ENCODE measurements around the gene CAMTA1. TPM values are rescaled to one million over a fixed set of nuclear protein-coding genes. Genes with fewer than 3 reads are reported as not detected.

Gene CAMTA1
- total RNA-seq, 1 donor from 2014 or later: 268 TPM

- no peak for DNase-seq (ENCODE audit: low spot score)
- H3K9ac ChIP-seq: no peak overlapping the region
- peaks cover 40% of the 10 kb centered on the region for H3K4me1 Mint-ChIP-seq
- H3K4me3 ChIP-seq: no peak overlapping the region
- no peaks in the 10 kb centered on the region for H3K27me3 ChIP-seq
- TF ChIP-seq, protein P1, sequence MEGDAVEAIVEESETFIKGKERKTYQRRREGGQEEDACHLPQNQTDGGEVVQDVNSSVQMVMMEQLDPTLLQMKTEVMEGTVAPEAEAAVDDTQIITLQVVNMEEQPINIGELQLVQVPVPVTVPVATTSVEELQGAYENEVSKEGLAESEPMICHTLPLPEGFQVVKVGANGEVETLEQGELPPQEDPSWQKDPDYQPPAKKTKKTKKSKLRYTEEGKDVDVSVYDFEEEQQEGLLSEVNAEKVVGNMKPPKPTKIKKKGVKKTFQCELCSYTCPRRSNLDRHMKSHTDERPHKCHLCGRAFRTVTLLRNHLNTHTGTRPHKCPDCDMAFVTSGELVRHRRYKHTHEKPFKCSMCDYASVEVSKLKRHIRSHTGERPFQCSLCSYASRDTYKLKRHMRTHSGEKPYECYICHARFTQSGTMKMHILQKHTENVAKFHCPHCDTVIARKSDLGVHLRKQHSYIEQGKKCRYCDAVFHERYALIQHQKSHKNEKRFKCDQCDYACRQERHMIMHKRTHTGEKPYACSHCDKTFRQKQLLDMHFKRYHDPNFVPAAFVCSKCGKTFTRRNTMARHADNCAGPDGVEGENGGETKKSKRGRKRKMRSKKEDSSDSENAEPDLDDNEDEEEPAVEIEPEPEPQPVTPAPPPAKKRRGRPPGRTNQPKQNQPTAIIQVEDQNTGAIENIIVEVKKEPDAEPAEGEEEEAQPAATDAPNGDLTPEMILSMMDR (IDR thresholded peaks at IDR 0.05): no peak
- TF ChIP-seq EZH2phosphoT487 (IDR thresholded peaks at IDR 0.05) (no peak), EZH2 (IDR thresholded peaks at IDR 0.05) (no peak)
- H3K36me3 Mint-ChIP-seq: no peaks in the 10 kb centered on the region
- H3K79me2 ChIP-seq (ENCODE audit: low read depth): no peaks in the 10 kb centered on the region
- H3K27ac ChIP-seq: no peak overlapping the region
- peaks cover 29% of the 10 kb centered on the region for H3K4me1 ChIP-seq
- no peaks in the 10 kb centered on the region for H3K36me3 ChIP-seq
- H4K20me1 ChIP-seq (ENCODE audit: low read depth): peaks cover 13% of the 10 kb centered on the region
- no peak overlapping the region for H2AFZ ChIP-seq (replicated peaks)
- H3F3A ChIP-seq (ENCODE audit: low read depth): peaks cover 6% of the 10 kb centered on the region
- no peaks in the 10 kb centered on the region for H3K9me3 Mint-ChIP-seq
- no peak overlapping the region for H3K4me2 ChIP-seq
- H3K9me3 ChIP-seq (ENCODE audit: low read depth): no peaks in the 10 kb centered on the region
- no peak overlapping the region for H3K4me3 Mint-ChIP-seq
- H3K27me3 Mint-ChIP-seq (ENCODE audit: insufficient read depth, low read depth): peaks cover 2% of the 10 kb centered on the region
- H3K27ac Mint-ChIP-seq: no peak overlapping the region
Measured at GRCh38 chr1:6950001-6950765, 164.9 kb downstream of the CAMTA1 start.

DNA sequence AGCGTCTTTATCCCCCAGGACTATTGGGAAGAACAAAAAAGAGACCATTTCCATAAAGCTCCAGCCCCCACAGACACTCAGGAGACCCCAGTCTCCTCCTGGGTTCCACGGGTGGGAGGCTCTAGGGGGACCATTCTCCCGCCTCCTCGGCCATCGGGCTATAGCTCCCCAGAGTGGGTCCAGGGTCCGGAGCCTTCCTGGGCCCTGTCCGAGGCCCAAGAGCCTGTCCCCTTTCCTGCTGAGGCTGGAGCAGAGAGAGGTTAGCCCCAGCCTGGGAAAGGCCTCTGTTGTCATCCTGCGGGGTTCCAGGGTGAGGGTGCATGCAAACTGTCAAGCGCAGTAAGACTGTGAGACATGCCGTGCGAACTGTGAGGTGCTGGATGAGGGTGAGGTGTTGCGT, 166.3 kb downstream of the CAMTA1 start:
- Histone ChIP-seq H3K9ac (no peak overlapping the region), H3K79me2 (ENCODE audit: low read depth) (no peaks in the 10 kb centered on the region), H2AFZ (replicated peaks) (no peak overlapping the region), H3K4me2 (no peak overlapping the region), H3K9me3 (ENCODE audit: low read depth) (no peaks in the 10 kb centered on the region), H3F3A (ENCODE audit: low read depth) (peaks cover 11% of the 10 kb centered on the region), H3K4me3 (no peak overlapping the region), H3K4me1 (peaks cover 36% of the 10 kb centered on the region), H3K27me3 (no peaks in the 10 kb centered on the region), H3K36me3 (no peaks in the 10 kb centered on the region), H4K20me1 (ENCODE audit: low read depth) (peaks cover 17% of the 10 kb centered on the region), H3K27ac (no peak overlapping the region)
- H3K27ac Mint-ChIP-seq: no peak overlapping the region
- no peaks in the 10 kb centered on the region for H3K36me3 Mint-ChIP-seq
- TF ChIP-seq EZH2 (IDR thresholded peaks at IDR 0.05) (no peak), EZH2phosphoT487 (IDR thresholded peaks at IDR 0.05) (no peak)
- TF ChIP-seq, protein P1 (IDR thresholded peaks at IDR 0.05): no peak
- DNase-seq (ENCODE audit: low spot score): no peak
- no peak overlapping the region for H3K4me3 Mint-ChIP-seq
- no peaks in the 10 kb centered on the region for H3K9me3 Mint-ChIP-seq
- H3K27me3 Mint-ChIP-seq (ENCODE audit: insufficient read depth, low read depth): peaks cover 2% of the 10 kb centered on the region
- H3K4me1 Mint-ChIP-seq: peaks cover 53% of the 10 kb centered on the region

DNA sequence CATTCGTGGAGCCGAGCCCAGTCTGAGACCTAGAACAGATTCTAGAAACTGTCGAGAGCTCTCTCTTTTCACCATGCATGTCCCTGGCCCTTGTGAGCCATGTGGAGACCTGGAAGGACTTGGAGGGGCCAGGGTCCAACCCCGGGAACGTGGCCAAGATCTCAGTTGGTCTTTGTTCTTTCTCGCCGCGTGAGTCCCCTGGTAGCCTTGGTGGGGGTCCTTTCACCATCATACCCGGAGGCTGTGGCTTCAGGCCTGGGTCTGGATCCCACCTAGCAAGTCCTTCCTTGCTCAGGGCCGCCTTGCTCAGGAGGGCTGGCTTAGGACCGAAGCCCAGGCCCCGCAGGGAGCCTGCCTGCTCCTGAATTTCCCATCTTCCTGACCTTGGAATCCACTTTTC, 168.0 kb downstream of the CAMTA1 start:
- Mint-ChIP-seq H3K36me3 (no peaks in the 10 kb centered on the region), H3K27ac (no peak overlapping the region), H3K4me3 (no peak overlapping the region), H3K4me1 (peaks cover 61% of the 10 kb centered on the region), H3K27me3 (ENCODE audit: insufficient read depth, low read depth) (peaks cover 2% of the 10 kb centered on the region), H3K9me3 (no peaks in the 10 kb centered on the region)
- peaks cover 16% of the 10 kb centered on the region for H3F3A ChIP-seq (ENCODE audit: low read depth)
- TF ChIP-seq EZH2phosphoT487 (IDR thresholded peaks at IDR 0.05) (no peak), EZH2 (IDR thresholded peaks at IDR 0.05) (no peak)
- TF ChIP-seq, protein P1 (IDR thresholded peaks at IDR 0.05): no peak
- no peak overlapping the region for H3K4me2 ChIP-seq
- no peaks in the 10 kb centered on the region for H3K27me3 ChIP-seq
- no peak overlapping the region for H2AFZ ChIP-seq (replicated peaks)
- H3K27ac ChIP-seq: no peak overlapping the region
- no peak overlapping the region for H3K4me3 ChIP-seq
- H3K4me1 ChIP-seq: peaks cover 41% of the 10 kb centered on the region
- no peaks in the 10 kb centered on the region for H3K9me3 ChIP-seq (ENCODE audit: low read depth)
- H3K79me2 ChIP-seq (ENCODE audit: low read depth): no peaks in the 10 kb centered on the region
- no peak overlapping the region for H3K9ac ChIP-seq
- peaks cover 17% of the 10 kb centered on the region for H4K20me1 ChIP-seq (ENCODE audit: low read depth)
- no peak for DNase-seq (ENCODE audit: low spot score)
- no peaks in the 10 kb centered on the region for H3K36me3 ChIP-seq

All from neural progenitor cell (in vitro differentiated cells).